Measurements from ENCODE around the gene CFAP68.
A peak's percentile ranks its signal among the peaks of the same experiment; 100 is the strongest.

Gene CFAP68, protein sequence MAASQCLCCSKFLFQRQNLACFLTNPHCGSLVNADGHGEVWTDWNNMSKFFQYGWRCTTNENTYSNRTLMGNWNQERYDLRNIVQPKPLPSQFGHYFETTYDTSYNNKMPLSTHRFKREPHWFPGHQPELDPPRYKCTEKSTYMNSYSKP

DNA sequence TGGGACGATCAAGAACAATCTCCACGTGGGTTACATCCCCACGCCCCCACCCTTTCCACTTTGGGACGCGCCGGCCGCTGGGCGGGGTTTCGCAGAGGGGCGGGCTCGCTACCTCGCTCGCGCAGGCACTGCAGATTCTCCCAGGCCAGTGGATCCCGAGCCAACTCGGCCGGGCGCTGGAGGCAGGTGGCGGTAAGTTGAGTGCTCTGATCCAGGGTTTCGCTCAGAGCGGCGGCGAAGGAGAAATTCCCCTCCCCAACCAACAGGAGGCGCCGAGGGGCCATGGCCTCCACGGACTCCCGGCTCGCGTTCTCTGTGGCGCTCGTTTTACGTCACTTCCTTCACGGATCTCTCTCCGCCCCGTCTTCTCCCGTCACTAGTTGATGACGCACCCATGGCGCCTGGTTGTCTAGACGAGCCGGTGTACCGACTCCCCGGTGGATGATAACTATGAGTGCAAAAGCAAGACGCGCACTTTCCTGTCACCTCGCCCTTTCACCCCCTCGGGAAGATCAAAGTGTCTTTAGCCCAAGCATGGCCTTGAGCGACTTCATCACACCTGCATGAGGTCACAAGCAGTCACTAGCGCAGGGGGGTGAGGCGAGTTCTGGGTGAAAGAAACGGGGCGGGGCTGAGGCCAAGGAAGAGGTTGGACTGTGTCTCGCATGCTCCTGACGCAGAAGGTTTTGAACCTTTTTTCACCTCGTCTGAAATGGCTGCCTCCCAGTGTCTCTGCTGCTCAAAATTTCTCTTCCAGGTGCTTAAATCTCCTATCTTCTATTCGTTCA, at the start of gene CFAP68, which contains the start of gene FDXACB1:
Gene CFAP68 (plus strand): TSS at position 693 of the 788 bp plus-strand sequence. CDS start 20 bp downstream, at position 713.
Gene FDXACB1 (minus strand): TSS at position 317 of the 788 bp plus-strand sequence. CDS start 33 bp downstream, at position 284.
- DNase-seq, result peak; percentile 45

DNA sequence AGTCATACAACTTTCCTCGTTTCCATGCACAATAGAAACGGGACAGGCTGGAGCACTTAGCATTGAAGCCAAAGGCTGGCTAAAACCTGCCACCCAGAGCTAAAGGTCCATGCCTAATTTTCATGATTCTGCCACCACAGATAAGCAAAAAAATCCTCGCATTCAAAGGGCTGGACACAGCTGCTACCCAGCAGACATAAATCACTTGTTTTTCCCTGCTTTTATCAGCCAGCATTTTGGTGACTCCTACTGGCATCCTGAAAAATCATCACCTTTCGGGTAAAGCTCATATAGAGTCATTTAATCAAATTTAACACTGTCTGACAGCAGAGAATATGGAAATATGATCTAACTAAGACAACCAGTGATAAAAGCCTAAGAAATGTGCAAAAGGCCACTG, 45.8 kb upstream of the CFAP68 start:
- DNase-seq, result no peak

DNA sequence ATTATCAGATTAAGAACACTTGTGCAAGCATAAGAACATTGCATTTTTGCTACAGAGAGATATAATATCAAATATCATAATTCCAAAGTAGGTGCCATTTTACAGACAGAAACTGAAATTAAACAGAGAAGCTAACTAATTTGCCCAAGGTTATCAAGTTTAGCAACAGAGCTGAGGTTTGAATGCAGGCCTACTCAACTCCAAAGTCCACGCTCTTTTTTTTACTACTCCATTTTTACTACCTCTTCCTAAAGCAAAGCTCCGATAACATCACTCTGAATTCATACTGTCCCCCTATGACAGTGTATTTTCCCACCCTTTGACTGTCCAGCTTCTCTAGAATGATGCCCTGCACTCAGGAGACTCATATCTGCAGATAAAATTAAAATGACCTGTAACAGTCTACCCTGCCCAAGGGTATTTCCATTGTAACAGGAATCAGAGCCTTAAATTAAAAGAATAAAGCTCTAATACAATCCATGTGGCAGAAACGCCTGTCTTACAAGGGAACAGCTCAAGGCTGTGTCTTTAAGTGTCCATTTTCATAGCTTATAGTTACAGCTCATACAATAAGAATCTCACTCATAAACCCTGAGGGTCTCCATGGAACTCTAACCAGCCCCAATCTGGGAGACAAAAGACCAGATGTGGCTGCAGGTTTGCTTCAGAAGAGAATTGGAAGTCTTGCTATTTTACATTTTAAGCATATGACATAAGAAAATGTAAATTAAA, 44.7 kb upstream of the CFAP68 start:
- DNase-seq, result no peak

DNA sequence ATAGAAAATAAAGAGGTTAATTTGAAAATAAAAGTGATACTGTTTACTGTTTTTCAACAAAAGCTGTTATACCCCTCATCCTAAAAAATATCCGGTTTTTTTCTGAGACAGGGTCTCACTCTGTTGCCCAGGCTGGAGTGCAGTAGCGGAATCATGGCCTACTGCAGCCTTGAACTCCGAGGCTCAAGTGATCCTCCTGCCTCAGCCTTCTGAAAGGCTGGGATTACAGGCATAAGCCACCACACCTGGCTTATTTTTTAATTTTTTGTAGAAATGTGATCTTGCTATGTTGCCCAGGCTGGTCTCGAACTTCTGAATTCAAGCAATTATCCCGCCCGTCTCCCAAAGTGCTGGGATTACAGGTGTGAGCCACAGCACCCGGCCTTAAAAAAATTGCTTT, 43.7 kb upstream of the CFAP68 start:
- no peak for DNase-seq

DNA sequence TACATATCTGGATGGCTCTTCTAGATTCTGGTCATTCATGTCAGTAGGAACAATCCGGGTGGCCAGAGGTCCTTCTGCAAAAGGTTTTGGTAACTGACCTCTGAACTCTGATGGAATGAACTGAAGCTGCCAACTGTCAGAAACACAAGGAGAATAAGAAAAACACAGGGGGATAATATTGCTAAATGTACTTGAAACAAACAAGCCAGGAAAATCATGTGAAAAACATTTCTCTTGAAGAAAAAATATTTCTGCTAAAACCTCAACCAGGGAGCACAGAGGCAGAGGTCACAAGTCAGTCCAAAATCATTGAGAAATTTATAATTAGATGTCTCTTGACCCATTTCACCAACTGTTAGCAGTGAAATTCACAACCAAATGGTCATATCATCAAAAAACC, 43.2 kb upstream of the CFAP68 start:
- DNase-seq, result no peak

DNA sequence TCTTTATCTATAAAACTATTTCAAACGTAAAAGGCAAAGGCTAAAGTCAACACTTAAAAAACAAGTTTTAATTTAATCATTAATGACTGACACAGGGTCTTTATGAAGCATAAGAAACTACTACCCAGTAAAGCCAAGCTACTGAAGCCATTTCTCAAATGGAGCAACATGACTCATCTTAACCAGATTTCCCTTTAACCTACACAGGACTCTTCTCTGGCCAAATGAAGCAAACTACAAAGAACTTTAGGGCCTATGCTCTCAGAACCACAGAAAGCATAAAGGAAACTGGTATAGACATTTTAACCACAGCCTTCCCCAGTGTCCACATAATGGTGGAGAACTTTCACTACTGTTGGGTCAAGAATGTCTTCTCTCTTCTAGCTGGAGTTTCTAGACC, 42.6 kb upstream of the CFAP68 start:
- DNase-seq, result no peak

DNA sequence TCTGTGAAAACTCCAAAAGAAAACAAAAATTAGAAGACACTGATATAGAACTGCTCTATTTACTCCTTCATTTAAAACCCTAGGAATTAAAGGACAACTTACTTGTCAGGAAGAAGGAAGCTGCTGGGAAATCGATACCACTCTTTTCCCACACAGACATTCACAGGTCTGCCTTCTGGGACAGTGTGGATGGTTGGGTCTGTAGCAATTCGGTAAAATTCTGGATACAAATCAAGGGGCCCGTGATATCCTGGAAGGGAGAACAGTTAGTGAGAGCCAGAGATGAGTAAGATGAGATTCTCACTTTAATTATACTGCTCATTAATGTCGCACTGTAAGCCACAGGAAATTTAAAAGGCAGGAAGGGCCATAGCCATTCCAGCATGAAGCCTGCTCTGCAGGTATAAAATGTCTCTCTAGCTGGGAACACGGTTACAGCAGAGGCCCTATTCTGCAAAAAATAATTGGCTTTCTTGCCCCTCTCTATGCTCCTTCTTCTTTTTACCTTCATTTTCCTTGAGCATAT, 41.9 kb upstream of the CFAP68 start:
- no peak for DNase-seq

DNA sequence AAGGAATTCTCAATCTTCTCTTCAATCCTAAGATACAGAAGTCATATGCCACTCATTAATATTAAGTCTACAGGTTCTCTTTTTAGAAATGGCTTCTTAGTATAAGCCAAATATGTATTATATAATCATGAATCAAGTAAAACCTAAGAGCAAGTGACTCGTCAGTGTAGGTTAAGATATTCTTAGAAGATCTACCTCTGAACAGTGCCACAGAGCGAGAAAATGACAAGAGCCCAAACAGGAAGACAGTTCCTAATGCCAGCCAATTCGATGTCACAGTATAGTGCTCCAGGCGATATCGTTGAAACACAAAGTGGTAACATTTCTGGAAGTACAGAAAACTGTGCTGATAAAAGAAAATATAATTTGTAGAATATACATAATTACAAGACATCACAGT, 41.3 kb upstream of the CFAP68 start:
- DNase-seq, result no peak

DNA sequence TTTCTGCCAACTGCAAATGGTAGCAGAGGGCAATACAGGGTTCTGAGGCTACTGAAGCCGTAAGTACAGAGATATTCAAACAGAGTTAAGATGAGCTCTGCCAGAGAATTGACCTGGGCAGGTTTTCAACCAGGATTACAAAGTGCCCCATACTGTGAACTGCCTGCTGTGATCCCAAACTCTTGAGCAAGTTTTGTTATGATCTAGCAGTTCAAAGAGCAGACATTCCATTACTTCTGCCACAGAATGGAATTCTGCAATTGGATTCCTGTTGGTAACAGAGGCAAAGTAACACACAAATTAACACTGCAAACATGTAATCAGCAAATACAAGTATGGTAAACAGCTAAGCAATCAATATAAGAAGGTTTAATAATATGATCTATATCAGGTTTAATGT, 39.2 kb upstream of the CFAP68 start:
- DNase-seq, result no peak

DNA sequence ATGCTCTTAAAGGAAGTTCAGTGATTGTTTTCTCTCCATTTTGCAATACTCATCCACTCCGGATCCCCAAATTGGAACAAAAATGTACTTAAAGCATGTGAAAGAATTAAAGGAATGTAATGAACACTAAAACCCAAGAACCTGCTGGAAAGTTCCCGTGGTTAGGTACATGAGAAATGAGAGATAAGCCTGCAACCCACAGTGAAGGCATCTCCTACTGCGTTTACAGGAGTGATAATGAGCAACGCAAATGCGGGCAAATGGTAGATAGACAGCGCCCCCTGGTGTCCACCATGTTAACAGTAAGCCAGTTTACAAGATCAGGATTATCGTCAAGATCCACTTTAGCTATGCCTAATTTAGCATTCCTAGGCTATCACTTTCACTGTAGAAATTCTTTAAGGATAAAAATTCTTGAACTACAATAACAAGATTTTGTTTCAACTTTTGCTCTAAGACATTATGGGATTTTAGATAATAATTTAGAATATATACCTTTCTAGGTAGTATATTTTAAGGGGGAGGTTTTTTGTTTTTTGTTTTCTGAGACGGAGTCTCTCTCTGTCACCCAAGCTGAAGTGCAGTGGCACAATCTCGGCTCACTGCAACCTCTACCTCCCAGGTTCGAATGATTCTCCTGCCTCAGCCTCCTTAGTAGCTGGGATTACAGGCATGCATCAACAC, 37.8 kb upstream of the CFAP68 start:
- DNase-seq, result no peak

DNA sequence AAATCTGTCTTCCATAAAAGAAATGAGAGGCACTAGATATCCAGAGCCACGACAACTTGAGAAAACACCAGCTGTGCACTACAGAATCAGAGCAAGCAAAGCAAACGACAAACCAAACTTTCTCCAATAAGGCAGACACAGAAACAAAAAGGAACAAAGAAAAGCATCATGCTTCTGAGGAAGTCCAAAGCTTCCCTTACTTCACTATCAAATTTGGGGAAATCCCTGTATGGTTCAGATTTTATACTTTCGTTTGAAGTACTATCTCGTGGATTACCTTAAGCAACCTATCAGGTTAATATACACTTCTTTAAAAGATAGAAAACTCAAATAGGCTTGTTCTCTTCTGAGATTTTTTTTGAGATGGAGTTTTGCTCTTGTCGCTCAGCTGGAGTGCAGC, 35.7 kb upstream of the CFAP68 start:
- DNase-seq, result no peak

DNA sequence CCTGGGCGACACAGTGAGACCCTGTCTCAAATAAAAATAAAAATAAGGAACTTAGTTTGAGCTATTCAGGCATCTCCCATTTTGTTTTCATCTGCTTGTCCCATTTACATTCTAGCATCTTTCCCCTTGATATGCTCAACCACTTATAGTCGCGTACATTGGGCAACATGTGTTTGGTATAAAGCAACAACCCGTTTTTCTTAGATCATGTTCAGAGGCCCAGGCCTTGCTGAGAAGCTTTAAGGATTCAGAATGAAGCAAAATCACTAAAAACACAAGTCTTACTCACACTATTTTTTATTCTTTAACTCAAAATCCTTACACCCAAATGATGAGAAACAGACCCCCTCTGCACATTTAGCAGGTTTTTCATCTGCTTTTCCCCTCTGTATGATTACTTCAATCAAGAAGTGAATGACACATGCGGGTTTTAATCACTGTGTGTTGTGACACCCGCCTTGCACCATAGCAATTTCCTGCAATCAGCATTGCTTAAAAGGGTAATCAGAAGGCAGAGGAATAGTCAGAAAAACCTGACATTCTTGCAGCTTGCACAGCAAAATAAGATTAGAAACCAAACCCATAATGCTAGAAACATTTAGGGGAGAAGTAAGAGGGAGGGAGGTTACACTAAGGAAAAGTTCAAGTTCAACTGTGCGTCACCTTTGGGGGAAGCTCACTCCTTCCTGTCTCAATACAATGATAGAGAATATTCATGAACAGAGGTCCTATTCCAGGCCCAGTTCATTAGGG, 33.9 kb upstream of the CFAP68 start:
- no peak for DNase-seq

DNA sequence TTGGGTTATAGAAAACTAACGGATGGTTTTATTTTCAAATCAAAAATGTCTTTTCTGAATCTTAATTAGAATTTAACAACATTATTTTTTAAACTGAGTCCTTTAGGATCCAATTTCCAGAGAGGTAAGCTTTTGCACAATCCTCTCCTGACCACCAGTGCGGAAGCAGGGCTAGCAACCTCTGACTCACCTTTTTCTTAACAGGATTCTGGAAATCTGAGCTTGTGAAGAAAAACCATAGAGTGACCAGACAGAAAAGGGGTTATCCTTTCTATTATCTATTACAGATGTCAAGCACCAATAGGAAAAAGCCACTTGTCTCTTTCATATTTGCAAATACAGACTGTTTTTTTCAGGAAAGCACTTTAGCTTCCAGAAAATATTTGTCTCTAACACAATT, 33.3 kb upstream of the CFAP68 start:
- DNase-seq, result no peak

DNA sequence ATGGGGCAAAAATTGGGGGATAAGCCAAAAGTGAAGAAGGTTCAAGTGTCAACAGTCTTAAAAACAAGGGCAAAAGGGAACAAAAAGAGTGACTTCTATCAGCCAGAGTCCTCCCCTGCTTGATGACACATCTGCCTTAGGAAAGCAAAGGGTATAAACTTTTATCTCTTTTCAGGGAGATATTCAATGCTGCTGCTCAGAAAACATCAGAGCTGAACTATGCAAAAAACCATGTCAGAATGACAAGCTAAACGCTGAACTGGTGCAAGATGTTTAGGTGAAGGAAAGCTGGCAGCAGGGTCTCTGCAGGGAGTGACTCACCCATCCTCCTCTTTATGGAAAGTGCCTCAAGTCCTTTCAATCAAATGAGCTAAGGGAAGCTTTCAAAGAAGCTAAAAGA, 32.7 kb upstream of the CFAP68 start:
- no peak for DNase-seq

DNA sequence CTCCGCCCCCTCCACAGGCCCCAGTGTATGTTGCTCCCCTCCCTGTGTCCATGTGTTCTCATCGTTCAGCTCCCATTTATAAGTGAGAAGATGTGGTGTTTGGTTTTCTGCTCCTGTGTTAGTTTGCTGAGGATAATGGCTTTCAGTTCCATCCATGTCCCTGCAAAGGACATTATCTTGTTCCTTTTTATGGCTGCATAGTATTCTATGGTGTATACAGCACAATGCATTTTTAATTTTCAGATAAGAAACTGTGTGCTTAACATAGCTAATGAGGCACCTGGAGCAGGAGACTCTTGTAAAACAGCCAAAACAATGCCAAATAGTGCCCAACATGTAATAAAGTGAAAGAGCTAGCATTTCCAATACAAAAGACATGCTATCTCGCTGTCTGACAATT, 29.7 kb upstream of the CFAP68 start:
- DNase-seq, result no peak

DNA sequence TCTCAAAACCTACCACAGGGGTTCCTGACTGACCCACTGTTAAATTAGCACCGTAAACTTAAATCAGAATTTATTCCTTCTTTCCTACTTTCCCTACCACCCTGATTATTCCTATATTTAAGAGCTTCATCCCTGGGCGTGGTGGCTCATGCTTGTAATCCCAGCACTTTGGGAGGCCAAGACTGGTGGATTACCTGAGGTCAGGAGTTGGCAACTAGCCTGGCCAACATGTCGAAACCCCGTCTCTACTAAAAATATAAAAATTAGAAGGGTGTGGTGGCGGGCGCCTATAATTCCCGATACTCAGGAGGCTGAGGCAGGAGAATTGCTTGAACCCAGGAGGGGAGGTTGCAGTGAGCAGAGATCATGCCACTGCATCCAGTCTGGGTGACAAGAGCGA, 28.3 kb upstream of the CFAP68 start:
- DNase-seq, result no peak

DNA sequence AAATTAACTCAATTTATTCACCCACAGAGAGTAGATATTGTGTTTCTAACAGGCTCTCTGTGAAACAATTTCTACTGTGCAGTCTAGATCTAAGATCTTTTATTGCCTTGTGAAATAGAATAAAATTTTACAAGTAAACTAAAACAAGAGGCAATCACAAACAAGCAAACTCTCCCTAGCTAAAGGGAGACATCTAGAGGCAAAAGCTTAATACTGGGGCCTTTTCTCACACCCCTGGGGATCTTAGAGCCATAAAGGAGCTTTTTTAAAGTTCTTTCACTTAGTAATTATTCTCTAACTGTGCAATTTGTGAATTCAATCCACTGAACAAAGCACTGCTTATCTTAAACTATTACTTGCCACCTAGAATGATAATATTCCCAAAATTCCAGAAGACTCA, 27.7 kb upstream of the CFAP68 start:
- no peak for DNase-seq

DNA sequence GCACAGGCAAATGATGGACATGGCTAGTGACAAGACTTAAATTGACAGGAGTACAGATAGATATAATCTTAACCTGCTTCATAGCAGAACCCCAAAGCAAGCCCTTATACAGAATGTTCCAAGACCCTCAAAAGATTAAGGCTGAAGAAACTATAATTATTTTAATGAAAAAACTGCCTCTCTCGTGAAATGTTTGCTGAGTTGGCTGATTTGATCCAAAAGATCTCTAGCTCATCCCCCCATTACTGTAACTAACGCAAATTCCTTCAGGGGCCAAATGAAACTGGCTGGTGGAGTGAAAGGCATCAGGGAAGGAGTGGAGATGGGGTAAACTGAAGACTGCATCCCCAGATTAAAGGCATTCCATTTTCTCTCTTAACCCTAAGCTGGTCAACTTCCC, 27.2 kb upstream of the CFAP68 start:
- no peak for DNase-seq

DNA sequence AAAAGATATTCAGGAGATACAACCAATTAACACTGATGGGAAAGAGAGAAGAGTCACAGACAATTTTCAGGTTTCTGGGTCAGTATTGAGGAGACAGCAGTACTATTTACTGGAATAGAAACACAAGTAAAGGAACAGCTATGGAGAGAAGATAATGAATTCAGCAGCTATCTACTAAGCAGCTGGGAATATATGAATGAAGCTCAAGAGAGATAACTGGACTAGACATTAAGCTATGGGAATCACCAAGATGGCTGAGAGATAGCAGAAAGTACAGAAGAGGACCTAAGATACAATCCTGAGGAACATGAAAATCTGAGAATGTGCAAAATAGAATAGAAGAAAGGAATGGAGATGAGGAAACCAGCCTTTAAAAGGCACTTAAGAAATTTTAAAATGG, 23.8 kb upstream of the CFAP68 start:
- no peak for DNase-seq

DNA sequence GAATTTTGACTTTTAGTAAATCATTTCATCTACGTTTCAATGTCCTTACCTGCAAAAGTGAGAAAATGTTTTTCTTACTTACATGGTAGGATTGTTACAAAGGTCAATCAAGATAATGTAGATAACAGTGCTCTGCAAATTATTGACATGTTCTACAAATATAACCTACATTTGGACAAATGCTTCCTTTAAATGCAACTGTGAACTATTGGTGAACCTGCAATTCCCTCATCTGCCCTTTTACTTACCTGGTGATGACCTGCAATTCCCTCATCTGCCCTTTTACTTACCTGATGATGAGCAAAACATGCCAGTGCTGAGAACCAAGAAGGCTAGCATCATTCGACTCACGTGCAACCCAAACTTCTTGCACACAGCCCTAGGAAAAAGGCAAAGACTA, 19.1 kb upstream of the CFAP68 start:
- DNase-seq, result no peak

DNA sequence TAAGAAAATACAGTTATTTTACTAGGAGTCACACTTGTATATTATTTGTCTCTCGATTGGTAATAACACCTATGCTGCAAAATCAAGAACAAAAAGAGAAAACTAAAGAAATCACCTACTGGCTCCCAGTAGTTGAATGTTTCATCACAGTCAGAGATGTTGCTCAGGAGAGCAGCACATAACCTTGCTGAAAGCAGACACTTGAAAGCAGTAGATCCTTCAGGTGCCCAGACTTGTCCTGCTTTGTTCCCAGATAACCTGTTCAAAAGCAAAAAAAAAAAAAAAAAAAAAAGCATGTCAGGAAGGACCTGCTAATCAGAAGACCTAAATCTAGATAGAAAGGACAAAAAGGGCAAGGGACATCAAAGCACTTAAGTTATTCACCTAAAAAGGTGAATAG, 9.2 kb upstream of the CFAP68 start:
- no peak for DNase-seq

DNA sequence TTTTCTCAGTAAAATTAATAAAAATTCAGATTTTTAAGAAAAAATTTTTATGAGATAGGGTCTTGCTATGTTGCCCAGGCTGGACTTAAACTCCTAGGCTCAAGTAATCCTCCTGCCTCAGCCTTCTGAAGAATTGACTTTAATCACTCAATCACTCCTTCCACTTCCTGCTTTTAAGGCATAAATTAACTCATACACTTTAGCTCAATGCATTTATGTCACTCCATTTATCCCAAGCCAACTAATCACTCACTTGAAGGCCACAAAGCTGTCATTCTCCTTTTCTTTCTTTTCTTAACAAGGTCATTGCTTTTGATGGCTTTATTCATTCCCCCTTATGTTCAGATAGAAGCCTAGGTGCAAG, 8.8 kb upstream of the CFAP68 start:
- DNase-seq, result no peak
